Esophagus (tissue), 2 donors: Measurements from ENCODE around the gene HS3ST5. TPM values are rescaled to one million over a fixed set of nuclear protein-coding genes. Genes with fewer than 3 reads are reported as not detected.

Source experiments
- H3K27ac ChIP-seq, 2 donors: one replicate each; pipeline ENCODE4 v1.5.1; 2013; ENCODE audit warnings: low read depth in 2 of 2, mild to moderate bottlenecking in 2 of 2, inconsistent platforms in 1 of 2, low read length in 1 of 2, moderate library complexity in 1 of 2
- H3K27me3 ChIP-seq, 2 donors: one replicate each; pipeline ENCODE4 v1.6.1; 2013; ENCODE audit warnings: low read length in 2 of 2, control low read depth in 1 of 2, mild to moderate bottlenecking in 1 of 2; ENCODE audit not compliant: insufficient read depth in 2 of 2, control insufficient read depth in 1 of 2
- H3K36me3 ChIP-seq, 2 donors: one replicate each; pipeline ENCODE4 v1.6.1; 2013; ENCODE audit warnings: low read length in 1 of 2; ENCODE audit not compliant: control insufficient read depth in 2 of 2, insufficient read depth in 2 of 2
- H3K4me1 ChIP-seq, 2 donors: one replicate each; pipeline ENCODE4 v1.6.1; 2013; ENCODE audit warnings: low read length in 1 of 2; ENCODE audit not compliant: control insufficient read depth in 2 of 2, insufficient read depth in 2 of 2
- H3K4me3 ChIP-seq, 2 donors: one replicate each; pipeline ENCODE4 v1.5.1; 2013; ENCODE audit warnings: low read length in 2 of 2, mild to moderate bottlenecking in 2 of 2, low read depth in 1 of 2, moderate library complexity in 1 of 2
- H3K9me3 ChIP-seq, 2 donors: one replicate each; pipeline ENCODE4 v1.6.1; 2013; ENCODE audit warnings: mild to moderate bottlenecking in 2 of 2, low read depth in 1 of 2, low read length in 1 of 2, moderate library complexity in 1 of 2; ENCODE audit not compliant: control insufficient read depth in 2 of 2, insufficient read depth in 1 of 2
- WGBS, 2 donors: extraction: QIAGEN DNeasy Blood & Tissue Kit; methylation state at CpG; one replicate each; pipeline ENCODE4 v1.1.7; 2013; 5-methylcytosine and 5-hydroxymethylcytosine counted together
- polyA plus RNA-seq, 2 donors: library from polyadenylated mRNA; stranded (reverse); fragments of 200-250 nt; gene quantifications; one replicate each; pipeline ENCODE4 v1.2.3, GENCODE V29; 2013
- donor health status: healthy with polysubstance abuse.
- donor health status: Bipolar disorder and iron deficiency.

HS3ST5 gene
- polyA plus RNA-seq, 2 donors, result not detected

DNA sequence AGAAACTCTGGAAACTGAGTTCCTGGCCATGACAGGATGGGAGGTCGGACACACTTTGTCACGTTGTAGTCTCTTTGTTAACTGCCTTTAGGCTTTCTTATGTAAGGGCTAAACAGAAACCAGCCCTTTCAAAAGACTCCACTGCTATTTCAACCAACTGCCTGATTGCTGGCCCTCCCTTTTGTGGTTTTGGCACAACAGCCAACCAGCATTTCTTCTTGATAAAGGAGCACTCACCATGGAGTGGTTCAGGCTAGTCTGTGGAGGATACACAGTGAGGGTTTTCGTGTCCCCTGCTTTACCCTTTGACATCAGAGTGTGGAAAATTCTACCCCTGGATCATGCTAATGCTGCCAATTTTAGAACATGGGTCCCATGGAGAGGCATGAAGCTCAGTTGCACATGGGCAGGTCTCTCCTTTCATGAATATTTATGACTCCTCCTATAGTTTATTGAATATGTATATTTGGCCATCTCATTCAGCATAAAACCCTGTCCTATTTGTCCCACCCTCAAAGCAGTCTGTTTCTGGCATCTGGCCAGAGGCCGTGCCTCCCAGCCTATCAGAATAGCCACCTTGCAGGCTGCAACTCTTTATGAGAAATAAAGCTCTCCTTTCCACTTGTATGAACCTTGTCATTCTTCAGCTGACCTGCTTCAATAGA is 148.3 kb downstream of the HS3ST5 start:
- no peak overlapping the region for H3K4me3 ChIP-seq
- H3K27ac ChIP-seq, result no peak overlapping the region

DNA sequence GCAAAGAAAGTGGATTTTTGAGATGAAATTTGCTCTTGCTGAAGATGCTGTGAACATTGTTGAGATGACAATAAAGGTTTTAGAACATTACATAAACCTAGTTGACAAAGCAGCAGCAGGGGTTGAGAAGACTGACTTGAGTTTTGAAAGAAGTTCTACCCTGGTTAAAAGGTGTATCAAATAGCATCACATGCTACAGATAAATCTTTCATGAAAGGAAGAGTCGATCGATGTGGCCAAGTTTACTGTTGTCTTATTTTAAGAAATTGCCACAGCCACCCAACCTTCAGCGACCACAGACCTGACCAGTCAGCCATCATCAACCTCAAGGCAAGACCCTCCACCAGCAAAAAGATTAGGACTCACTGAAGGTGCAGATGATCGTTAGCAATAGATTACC is 155.3 kb downstream of the HS3ST5 start:
- H3K36me3 ChIP-seq, result no peaks in the 10 kb centered on the region
- H3K27ac ChIP-seq, result no peak overlapping the region
- no peak overlapping the region for H3K4me3 ChIP-seq
- WGBS, 2 donors, result 86 to 95% methylated on average over 4 of the region's 4 CpGs
- H3K27me3 ChIP-seq, result no peaks in the 10 kb centered on the region
- no peaks in the 10 kb centered on the region for H3K9me3 ChIP-seq
- no peaks in the 10 kb centered on the region for H3K4me1 ChIP-seq

More for the DNA sequence above, 148.3 kb downstream of the HS3ST5 start:
- WGBS, 2 donors, result 40 to 41% methylated on average over 4 of the region's 4 CpGs
- Histone ChIP-seq H3K4me1 (no peaks in the 10 kb centered on the region), H3K36me3 (no peaks in the 10 kb centered on the region), H3K27me3 (no peaks in the 10 kb centered on the region), H3K9me3 (no peaks in the 10 kb centered on the region)

GRCh38 chr6:114181664-114182063 is 161.2 kb downstream of the HS3ST5 start:
- Histone ChIP-seq H3K36me3 (no peaks in the 10 kb centered on the region), H3K27ac (no peak overlapping the region), H3K27me3 (no peaks in the 10 kb centered on the region), H3K4me1 (no peaks in the 10 kb centered on the region), H3K9me3 (no peaks in the 10 kb centered on the region), H3K4me3 (no peak overlapping the region)
- WGBS, 2 donors, result 75 to 81% methylated on average over 3 of the region's 3 CpGs

DNA sequence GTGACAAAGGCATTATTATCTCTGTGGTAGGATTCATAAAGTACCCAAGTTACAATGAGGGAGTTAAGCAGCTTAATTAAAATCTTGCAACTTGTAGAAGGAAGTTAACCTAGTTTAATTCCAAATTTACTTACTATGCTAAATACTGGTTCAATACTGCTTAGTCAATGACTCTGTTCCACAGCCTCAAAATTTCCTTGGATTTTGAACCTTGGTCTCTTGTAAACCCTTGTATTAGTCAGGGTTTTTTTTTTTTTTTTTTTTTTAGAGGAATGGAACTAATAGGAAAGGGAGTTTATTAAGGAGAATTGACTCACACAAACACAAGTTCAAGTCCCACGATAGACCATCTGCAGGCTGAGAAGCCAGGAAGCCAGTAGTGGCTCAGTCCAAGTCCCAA is 163.4 kb downstream of the HS3ST5 start:
- no peaks in the 10 kb centered on the region for H3K36me3 ChIP-seq
- H3K9me3 ChIP-seq, result no peaks in the 10 kb centered on the region
- no peak overlapping the region for H3K4me3 ChIP-seq
- no peak overlapping the region for H3K27ac ChIP-seq
- WGBS, 2 donors, result 79 to 100% methylated on average over 1 of the region's 1 CpG
- H3K27me3 ChIP-seq, result no peaks in the 10 kb centered on the region
- H3K4me1 ChIP-seq, result no peaks in the 10 kb centered on the region

DNA sequence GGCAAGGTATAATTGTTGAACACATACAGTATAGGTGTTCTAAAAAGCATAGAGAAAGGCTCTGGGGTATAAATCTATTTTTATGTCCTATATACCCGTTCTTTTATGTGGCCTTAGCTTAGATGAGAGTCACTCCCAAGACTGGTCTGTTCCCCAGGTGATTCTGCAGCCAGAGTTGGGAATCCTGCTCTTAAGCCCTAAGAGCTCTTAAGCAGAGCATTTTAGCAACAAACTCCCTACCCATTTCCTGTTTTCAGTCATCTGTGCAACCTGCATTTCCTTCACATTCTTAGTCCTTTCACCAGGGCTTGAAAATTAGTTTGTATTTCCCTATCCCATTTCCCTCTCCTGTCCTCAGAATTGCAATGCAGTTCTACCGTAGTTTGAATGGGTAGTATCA is 166.1 kb downstream of the HS3ST5 start:
- H3K4me3 ChIP-seq, result no peak overlapping the region
- H3K27me3 ChIP-seq, result no peaks in the 10 kb centered on the region
- no peaks in the 10 kb centered on the region for H3K4me1 ChIP-seq
- no peaks in the 10 kb centered on the region for H3K36me3 ChIP-seq
- H3K9me3 ChIP-seq, result no peaks in the 10 kb centered on the region
- no peak overlapping the region for H3K27ac ChIP-seq
- 70 to 74% methylated on average over 2 of the region's 2 CpGs for WGBS, 2 donors

DNA sequence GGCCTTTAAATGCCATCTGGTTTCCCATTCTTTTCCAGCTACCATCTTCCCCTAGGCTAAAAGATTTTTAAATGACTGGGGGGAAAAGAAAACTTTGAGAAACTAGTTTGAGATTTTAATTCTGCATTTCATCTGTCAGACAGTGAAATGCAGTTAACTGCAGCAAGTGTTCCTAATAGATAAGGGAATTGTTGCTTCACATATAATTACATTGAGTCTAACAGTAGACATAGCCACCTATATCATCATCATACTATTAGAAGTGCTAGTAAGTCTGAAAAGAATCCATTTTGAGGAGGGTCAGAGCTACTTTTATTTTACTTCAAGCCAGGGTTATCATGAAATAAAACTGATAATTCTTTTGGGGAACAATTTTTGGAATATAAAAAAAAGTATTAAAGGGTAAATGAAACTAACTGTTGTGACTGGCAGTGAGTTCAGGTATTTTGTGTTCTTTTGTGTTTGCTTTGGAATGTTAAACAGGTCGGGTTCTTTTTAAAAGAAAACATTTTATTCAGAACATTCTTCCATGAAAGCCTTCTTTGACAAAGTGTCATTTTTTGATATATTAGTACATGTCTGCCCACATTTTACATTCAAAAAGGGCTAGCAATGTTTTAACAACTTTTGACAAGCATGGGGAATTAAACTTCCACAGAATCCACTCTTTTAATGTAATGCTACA is 170.1 kb downstream of the HS3ST5 start:
- H3K27ac ChIP-seq, result no peak overlapping the region
- no peaks in the 10 kb centered on the region for H3K27me3 ChIP-seq
- H3K9me3 ChIP-seq, result no peaks in the 10 kb centered on the region
- no peak overlapping the region for H3K4me3 ChIP-seq
- H3K4me1 ChIP-seq, result no peaks in the 10 kb centered on the region
- WGBS, 2 donors, result 32 to 47% methylated on average over 1 of the region's 1 CpG
- no peaks in the 10 kb centered on the region for H3K36me3 ChIP-seq

- H3K4me3 ChIP-seq, result no peak overlapping the region
- H3K9me3 ChIP-seq, result no peaks in the 10 kb centered on the region
- H3K36me3 ChIP-seq, result no peaks in the 10 kb centered on the region
- H3K27me3 ChIP-seq, result no peaks in the 10 kb centered on the region
- 92 to 94% methylated on average over 4 of the region's 4 CpGs for WGBS, 2 donors
- H3K4me1 ChIP-seq, result no peaks in the 10 kb centered on the region
- H3K27ac ChIP-seq, result no peak overlapping the region
These were observed 171.3 kb downstream of the HS3ST5 start for GRCh38 chr6:114171473-114171872.

- Histone ChIP-seq H3K4me3 (no peak overlapping the region), H3K4me1 (no peaks in the 10 kb centered on the region), H3K9me3 (no peaks in the 10 kb centered on the region), H3K27me3 (no peaks in the 10 kb centered on the region), H3K27ac (no peak overlapping the region), H3K36me3 (no peaks in the 10 kb centered on the region)
- 81 to 90% methylated on average over 1 of the region's 1 CpG for WGBS, 2 donors
These were observed 171.8 kb downstream of the HS3ST5 start for GRCh38 chr6:114170958-114171387.

DNA sequence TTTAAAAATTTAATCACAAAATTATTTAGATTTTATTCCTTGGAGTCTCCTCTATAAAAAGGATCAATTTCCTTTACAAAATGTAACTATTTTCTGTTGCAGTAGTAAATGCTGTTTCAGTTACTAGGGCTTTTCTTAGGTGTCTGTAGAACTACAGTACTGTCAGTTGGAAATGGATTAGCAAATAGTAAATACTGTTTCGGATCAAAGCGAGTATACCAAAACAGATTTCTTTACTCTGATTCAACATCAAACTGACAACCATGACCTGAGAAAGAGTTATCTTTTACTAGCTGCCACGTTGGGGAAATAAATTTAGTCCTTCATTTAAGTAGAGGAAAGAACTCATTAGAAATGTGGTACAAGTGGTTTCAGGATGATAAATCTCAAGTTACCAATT is 172.5 kb downstream of the HS3ST5 start:
- Histone ChIP-seq H3K36me3 (no peaks in the 10 kb centered on the region), H3K27me3 (no peaks in the 10 kb centered on the region), H3K27ac (no peak overlapping the region), H3K9me3 (no peaks in the 10 kb centered on the region), H3K4me3 (no peak overlapping the region), H3K4me1 (no peaks in the 10 kb centered on the region)
- WGBS, 2 donors, result 64 to 76% methylated on average over 3 of the region's 3 CpGs

DNA sequence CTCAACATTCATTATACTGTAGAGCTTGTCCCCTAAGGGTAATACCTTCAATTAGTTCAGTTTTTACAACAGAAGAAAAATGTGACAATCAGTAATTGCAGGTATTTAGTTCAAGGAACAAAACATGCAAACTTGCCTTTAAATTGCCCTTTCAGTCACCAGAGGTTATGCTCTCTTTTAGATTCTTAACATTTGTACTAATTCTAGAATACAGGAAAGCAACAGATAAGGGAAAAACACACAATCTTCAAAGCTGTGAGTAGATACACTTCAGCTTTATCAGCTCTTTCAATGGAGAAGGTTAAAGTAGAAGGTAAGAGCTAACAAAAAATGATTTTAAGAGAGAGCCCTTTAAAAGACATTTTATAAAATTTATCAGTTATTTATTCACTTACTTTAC is 173.1 kb downstream of the HS3ST5 start:
- Histone ChIP-seq H3K36me3 (no peaks in the 10 kb centered on the region), H3K4me3 (no peak overlapping the region), H3K27ac (no peak overlapping the region), H3K4me1 (no peaks in the 10 kb centered on the region), H3K9me3 (no peaks in the 10 kb centered on the region), H3K27me3 (no peaks in the 10 kb centered on the region)
